ENCODE measurements around the gene ZNF511.

Gene ZNF511

DNA sequence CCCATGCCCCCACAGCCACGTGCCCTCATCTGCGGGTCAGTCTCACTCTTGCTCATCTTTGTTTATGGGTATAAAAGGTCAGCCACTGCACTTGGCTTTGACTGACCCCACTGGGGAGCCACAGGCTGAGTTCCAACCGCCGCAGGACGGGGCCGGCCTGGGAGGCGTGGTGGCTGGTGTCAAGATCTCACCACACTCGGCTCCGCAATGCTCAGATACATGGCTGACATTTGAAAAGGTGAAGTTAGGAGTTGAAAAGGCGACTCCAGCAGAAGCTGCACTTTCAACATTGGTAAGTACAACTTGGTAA, 14.9 kb upstream of the ZNF511 start:
- no peak for DNase-seq

DNA sequence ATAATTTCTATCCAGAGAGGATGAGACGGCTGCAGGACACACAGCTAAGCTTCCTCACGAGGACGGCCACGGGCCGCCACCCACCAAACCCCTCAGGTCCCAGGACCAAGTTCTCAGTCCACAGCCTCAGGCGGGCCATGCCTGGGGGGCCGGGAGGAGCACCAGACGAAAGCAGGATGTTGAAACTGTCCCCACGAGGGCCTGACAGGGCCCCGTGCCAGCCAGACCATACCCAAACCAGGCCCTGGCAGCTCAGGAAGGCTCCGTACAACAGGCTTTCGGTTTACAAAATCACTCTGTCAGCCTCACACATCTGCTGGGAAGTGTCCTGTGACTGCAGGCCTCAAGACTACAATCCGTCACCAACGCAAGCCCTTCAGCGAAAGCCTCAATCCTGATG, 14.5 kb upstream of the ZNF511 start:
- DNase-seq: no peak

DNA sequence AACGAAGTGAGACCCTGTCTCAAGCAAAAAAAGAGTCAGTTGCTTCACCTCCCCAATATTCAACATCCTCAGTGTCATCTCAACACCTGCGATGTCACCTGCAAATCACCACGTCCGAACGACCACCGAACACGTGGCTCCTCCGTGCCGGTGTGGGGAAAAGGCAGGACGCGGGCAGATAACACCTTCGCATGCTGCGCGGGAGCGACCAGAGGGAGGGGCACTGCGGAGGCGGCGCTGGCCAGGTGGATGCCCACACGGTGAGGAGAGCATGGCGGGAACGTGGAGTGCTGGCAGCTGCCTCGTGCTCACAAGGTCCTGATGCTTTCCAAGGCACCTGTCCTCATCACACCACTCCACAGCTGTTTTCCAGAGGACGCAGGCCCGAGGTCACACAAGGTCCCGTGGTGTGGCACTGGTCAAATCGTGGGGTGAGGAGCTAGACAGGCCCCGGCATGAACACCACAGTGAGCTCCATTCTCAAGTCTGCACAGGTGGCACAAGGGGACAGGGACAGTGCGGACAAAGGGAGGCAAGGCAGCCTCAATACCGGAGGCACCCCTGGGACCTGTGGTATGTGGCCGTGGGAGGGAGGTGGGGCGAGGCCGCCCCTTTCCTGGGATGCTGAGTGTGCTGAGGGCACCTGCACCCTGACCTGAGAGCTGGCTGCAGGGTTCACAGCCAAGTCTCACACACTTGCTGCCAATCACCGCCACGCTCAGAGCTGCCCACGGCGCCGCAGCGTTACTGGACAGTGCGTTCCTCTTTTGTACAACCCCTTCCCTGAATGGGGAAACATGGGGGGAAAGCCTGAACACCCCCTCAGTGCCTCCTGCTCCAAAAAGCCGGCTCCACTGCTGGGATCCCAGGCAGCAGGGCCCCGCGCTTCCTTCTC, 13.0 kb upstream of the ZNF511 start:
- no peak for DNase-seq

DNA sequence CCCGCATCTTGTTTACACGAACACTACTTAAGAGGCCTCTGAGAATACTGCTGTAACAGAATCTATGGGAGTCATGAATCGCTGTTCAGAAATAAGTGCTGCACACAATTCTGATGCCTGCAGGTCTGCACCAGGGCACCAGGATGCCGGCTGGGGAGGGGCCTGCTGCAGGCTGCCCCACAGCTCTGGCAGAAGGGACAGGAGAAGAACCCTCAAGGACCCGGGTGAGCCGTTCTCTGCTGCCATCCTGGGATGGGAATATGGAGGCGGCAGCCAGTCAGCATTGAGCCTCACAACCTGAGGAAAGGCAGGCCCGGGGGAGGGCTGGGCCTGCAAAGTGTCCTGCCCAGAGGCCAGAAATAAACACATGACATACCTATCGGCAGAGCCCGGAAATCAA, 11.2 kb upstream of the ZNF511 start:
- no peak for DNase-seq

DNA sequence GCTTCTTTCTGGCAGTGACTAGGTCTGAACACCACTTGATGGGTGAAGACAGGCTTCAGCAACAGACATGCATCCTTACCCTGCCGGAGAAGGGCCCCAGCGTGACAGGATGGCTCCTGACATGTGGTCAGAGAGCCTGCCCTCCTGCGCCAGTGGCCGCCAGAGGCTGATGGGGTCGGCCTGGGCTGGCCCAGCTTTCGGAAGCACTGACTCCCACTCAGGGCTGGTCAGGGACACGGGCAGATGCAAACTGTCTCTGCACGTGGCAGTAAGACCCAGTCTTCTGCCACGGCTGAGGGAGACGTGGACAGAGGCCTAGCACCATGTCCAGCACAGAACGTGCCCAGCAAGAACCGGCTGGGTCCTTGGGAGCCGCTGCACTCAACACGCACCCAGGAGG, 10.2 kb upstream of the ZNF511 start:
- no peak for DNase-seq

DNA sequence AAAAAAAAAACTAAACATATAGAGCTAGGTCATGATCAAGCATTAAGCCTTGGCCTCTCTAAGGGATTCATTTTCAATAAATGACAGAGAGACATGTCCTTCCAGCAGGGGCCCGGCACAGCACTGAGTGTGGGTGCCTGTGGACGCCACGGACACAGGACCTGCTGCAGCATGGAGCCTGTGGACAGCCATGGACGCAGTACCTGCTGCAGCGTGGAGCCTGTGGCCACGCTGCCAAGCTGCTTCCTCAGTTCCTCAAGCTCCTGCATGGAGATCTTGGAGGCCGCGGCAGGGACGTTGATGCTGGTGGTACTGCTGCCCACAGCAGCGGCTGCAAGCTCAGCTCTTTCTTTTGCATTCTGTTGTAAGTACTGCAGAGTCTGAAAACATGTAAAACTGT, 9.5 kb upstream of the ZNF511 start:
- no peak for DNase-seq

DNA sequence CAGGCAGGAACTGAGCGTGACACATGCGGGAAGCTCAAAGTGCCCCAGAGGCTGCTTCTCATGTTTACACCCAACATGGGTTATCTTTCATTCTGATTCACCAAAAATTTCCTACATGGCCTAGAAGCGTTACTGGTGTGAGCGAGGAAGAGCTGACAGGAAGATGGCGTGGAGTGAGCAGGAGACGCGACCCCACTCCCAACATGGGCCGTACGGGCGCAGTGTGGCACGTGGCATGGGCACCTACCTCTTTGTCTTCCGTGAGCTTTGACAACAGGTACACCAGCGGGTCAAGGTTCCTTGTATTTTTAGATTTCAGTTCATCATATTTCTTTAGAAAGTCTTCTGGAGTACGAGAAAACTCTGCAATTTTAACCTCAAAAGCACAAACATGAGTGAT, 9.0 kb upstream of the ZNF511 start:
- DNase-seq: no peak

DNA sequence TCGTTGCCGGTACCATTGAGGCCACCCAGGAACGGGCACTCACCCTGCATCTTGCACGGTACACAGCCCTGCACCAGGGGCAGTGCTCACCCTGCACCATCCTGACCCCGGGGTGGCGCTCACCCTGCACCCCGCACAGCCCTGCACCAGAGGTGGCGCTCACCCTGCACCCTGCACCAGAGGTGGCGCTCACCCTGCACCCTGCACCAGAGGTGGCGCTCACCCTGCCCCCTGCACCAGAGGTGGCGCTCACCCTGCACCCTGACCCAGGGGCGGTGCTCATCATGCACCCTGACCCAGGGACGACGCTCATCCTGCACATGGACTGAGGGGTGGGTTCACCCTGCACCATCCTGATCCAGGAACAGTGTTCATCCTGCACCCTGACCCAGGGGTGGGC, 6.5 kb upstream of the ZNF511 start:
- DNase-seq: no peak

DNA sequence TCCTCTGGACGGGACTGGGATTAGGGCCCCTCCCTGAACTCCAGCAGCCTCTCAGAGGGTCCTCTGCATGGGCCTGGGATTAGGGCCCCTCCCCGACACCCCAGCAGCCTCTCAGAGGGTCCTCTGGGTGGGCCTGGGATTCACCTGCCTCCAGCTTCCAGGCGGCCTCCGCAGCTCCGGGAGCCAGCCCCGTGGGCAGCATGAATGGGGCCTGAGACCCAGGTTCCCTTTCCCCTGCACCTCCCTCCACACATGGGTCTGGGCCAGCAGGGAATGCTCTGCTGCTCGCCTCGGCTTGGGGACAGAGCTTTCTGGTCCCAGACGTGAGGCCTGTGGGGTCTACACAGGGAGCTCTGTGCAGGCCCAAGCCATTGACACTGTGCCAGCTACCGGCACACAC, 5.5 kb upstream of the ZNF511 start:
- no peak for DNase-seq

DNA sequence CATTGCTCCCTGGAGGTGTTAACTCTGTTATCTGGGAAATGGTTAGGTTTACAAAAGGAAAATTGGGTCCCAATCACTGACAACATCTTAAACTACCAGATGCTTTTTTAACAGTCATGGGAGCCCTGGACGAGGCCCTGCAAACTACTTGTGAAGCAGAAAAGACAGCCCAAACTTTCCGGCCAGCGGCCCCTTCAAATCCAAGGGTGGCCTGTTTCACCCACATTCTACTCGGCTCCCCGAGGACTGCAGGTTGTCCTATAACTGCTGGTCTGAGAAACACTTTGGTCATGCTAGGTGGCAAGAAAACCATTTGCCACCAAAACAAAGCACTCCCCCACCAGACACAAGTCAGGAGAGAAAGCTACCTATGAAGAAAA, 2.6 kb upstream of the ZNF511 start:
- no peak for DNase-seq

DNA sequence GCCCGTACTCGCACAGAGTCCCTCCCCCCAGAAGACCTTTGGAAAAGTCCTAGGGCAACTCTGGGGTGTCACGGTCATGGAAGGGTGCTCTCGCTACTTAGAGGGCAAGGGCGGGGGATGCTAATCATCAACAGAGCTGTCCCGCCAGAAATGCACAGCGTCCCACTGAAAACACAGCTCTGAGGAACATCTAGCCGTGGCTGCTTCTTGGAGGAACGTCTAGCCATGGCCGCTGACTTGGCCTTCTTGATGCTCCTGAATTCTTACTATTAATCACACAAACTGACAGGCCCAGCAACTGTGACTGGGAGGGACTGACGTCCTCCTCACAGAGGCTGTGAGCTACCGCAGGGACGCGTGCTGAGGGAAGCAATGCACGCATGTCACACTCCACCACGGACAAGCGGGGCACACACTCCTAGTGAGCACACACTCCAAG, 1.8 kb upstream of the ZNF511 start:
- DNase-seq: no peak

DNA sequence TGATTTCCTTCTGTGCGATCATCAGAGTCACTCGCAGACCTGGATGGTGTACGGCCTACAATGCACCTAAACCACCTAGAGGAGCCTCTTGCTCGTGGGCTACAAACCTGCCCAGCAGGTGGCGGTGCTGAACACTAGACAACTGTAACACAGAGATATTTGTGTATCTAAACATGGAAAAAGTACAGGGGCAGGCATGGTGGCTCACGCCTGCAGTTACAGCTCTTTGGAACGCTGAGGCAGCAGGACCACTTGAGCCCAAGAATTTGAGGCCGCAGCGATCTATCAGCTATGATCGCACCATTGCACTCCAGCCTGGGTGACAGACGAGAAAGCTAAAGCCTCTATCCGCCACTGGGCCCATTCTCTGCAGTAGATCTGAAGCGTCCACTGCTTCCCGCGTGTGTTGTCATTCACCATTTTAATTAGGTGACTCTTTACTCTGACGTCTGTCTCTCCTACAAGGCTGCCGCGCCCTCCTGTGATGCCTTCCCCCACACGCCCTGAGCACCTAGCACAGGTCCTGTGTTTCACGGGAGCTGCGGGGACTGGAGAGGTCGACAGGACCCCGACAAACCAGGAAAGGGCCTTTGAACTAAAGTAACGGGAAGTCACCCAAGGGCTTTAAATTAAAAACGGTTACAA, 816 bp upstream of the ZNF511 start:
- peak; percentile 90 for DNase-seq

DNA sequence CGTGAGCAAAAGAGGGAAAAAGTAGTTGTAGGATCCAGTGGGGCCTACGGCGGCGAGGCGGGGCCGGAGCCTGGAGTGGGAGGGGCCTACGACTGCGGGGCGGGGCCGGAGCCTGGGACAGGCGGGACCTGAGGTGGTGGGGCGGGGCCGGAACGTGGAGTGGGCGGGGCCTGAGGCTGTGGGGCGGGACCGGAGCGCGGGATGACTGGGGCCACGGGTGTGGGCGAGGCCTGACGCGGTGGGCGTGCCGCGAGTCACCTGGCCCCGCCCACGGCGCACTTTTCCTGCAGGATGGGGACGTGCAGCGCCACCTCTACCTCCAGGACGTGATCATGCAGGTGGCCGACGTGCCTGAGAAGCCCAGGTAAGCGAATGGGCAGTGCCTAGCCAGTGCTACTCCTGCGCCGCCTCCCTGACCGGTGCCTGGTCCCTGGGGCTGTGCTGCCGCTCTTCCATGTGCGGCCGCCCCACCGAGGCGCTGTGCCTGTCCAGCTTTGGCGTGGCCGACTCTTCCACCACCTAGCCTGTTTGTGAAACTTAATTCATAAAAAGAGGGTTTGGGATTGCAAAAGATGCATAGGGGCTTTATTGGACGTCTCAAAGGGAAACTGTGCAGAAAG, 496 bp downstream of the ZNF511 start:
- peak; percentile 97 for DNase-seq

DNA sequence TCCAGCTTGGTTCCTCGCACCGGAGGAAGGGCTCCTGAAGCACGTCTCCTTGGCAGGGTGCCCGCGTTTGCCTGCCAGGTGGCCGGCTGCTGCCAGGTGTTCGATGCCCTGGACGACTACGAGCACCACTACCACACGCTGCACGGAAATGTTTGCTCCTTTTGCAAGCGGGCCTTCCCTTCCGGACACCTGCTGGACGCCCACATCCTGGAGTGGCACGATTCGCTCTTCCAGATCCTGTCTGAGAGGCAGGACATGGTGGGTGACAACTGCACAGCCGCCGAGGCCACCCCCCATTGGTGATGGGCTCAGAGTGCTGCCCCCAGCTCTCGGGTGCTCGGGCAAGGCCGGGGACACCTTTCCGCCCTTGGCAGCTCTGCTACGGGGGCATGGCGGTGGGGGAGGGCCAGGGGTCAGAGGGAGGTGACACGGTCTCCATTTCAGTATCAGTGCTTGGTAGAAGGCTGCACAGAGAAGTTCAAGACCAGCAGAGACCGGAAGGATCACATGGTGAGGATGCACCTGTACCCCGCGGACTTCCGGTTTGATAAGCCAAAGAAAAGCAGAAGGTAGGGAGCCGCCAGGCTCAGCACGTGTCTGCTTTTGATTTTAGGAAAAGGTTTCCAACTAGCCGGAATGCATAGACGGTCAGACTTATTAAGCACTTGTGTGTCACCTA, 1.1 kb downstream of the ZNF511 start:
- no peak for DNase-seq

DNA sequence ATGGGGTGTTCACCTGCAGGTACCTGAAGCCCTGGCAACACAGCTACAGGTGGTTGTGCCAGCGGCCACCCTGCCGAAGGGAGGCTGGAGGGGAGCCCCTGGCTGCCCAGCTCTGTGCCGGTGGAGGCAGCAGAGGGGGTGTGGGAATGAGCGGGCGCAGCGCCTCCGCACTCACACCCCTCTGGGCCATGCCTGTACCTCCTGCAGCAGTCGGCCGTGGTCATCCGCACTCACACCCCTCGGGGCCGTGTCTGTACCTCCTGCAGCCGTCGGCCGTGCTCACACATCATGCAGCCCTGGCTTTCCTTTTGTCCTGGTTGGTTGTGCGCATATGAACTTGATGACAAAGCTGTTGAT, 1.7 kb downstream of the ZNF511 start:
- no peak for DNase-seq

DNA sequence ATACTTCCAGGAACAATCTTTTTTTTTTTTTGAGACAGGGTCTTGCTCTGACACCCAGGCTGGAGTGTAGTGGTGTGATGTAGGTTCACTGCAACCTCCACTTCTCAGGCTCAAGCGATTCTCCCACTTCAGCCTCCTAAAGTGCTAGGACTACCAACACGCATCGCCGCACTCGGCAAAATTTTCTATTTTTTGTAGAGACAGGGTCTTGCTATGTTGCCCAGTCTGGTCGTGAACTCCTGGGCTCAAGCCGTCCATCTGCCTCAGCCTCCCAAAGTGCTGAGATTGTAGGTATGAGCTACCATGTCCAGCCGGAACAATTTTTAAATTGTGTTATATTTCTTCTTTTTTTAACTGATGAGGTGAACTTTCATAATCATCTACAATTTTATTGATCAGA, 2.1 kb downstream of the ZNF511 start:
- DNase-seq: no peak

DNA sequence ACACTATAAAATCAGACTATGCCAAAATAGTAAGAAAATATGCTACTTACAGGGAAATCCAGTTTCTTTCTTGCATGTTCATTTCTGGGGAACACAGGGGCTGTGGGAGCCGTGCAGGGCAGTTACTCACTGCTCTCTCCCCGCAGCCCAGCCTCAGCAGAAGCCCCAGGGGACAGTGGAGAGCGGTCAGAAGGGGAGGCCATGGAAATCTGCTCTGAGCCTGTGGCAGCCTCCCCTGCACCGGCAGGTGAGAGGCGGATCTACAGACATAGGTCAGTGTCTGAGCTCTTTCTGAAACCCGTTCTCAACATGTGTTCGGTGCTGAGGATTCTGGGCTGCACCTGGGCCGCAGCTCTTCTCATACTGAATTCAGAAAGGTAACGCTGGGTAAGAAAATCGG, 2.9 kb downstream of the ZNF511 start:
- DNase-seq: no peak

DNA sequence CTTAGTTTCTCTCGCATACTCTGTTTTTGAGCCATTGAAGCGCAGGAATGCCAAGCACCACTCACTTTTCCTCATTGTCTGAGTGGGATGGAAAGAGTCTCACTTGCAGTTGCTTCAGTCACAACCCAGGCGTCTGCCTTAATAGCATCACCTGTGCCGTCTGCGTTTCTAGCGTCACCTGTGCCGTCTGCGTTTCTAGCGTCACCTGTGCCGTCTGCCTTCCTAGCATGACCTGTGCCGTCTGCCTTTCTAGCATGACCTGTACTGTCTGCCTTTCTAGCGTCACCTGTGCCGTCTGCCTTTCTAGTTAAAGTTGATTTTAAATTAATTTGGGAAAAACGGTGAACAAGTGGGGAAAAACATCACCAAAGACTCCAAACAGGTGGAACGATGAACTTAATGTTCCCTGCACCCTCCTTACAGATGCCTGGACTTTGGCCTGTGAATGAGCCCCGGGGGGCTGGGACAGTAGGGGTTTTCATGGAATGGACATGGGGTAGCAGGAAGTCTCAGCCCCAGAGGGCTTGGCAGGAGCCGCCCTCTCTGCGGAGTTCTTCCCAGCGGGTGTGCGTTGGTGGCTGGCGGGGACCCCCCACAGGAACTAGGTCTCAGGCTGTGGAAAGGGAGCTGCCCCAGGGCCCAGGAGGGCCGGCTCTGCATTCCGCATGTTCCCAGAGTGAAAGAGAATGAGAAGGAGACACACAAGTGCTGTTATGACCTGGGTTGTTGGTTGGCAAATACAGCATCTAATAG, 3.5 kb downstream of the ZNF511 start:
- DNase-seq: no peak

DNA sequence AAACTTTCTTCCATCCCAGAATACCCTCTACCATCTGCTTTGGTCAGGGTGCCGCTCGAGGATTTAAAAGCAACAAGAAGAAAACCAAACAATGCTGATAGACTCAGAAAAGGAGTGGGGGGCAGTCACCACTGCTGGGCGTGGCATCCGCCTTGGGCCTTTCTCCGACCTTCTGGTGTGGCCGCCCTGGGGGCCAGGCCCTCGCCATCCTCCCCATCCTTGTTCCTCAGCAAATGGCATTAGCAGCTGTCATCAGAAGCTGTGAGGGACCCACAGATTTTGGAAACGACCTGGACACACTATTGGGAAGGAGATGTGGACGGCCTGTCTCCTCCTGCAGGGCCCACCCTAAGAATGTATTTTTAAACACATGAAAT, 4.0 kb downstream of the ZNF511 start:
- no peak for DNase-seq

DNA sequence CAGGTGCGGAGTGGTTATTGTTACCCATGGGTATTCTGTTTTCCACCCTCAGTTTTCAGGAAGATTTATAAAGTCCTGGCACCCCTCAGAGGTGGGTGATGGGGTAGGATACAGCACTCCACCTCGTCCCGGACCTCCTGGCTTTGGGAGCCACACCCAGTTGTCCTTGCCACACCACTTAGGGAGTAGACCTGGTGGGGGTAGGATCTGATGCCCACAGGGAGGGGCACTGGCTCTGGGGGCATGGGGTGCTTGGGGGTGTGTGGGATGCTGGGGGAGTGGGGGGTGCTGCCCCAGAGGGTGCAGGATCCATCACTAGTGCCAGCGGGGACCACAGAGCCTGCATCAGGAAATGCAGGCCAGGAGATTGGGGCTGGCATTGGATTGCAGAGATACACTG, 4.5 kb downstream of the ZNF511 start:
- DNase-seq: no peak

DNA sequence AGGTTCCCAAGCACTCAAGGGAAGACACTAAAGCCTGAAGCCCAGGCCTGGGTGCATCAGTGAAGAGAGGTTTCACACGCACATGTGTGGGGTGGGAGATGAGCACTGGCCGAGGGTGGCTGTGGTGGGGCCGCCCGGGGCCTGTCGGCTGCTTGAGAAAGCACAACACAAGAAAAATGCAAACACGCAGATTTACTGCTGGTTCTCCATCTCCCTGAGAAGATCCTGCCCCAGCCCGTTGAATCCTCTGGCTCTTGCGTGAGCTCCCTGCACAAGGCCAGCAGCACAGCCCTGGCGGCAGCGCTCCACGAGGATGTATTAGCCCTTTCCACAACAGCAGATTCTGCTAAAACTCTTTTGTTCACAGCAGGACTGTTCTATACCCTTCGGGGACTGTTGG, 6.2 kb downstream of the ZNF511 start:
- no peak for DNase-seq

DNA sequence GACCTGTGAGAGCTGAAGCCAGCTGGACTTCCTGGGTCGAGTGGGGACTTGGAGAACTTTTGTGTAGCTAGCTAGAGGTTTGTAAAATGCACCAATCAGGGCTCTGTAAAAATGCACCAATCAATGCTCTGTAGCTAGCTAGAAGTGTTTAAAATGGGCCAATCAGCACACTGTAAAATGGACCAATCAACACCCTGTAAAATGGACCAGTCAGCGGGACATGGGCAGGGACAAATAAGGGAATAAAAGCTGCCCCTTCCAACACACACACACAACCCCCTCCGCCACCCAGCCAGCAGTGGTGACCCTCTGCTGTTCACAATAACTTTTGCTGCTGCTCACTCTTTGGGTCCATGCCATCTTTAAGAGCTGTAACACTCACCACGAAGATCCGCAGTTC, 7.1 kb downstream of the ZNF511 start:
- no peak for DNase-seq

DNA sequence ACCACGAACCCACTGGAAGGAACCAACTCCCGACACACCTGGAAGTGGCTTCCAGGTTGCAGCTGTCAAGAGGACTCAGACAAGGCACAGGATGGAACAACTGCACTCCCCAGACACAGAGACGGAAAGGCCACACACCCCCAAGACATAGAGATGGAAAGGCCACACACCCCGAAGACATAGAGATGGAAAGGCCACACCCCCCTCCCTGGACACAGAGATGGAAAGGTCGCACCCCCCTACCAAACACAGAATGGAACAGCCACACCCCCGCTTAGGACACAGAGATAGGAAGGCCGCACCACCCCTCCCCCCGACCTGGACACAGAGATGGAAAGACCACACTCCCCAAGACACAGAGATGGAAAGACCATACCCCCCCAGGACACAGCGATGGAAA, 7.6 kb downstream of the ZNF511 start:
- DNase-seq: no peak

Measured in stimulated activated CD8-positive, alpha-beta memory T cell treated with anti-CD3 and anti-CD28 coated beads, Interleukin-4, amount 100 ng/mL, for 48 hours (primary cell).